Measurements from ENCODE around the gene HSPB6.
A peak's percentile ranks its signal among the peaks of the same experiment; 100 is the strongest.
"Not testable (repeated sequence)": the region's sequence is repeated elsewhere in the genome, so short reads cannot be mapped to it uniquely, and the experiment has no call there.

The HSPB6 gene

DNA sequence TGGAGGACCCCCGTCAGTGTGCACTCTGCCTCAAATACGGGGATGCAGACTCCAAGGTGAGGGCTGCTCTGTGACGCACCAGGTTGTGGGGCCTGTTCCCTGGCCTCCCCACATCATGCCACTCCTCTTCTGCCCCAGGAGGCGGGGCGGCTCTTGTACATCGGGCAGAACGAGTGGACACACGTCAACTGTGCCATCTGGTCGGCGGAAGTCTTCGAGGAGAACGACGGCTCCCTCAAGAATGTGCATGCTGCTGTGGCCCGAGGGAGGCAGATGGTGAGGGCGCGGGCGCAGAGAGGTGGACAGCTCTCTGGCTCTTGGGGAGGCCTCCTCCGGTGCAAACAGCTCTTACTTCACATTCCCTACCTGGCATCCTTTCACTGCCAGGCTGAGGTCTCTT is 27.8 kb downstream of the HSPB6 start:
- DNase-seq, result no peak

DNA sequence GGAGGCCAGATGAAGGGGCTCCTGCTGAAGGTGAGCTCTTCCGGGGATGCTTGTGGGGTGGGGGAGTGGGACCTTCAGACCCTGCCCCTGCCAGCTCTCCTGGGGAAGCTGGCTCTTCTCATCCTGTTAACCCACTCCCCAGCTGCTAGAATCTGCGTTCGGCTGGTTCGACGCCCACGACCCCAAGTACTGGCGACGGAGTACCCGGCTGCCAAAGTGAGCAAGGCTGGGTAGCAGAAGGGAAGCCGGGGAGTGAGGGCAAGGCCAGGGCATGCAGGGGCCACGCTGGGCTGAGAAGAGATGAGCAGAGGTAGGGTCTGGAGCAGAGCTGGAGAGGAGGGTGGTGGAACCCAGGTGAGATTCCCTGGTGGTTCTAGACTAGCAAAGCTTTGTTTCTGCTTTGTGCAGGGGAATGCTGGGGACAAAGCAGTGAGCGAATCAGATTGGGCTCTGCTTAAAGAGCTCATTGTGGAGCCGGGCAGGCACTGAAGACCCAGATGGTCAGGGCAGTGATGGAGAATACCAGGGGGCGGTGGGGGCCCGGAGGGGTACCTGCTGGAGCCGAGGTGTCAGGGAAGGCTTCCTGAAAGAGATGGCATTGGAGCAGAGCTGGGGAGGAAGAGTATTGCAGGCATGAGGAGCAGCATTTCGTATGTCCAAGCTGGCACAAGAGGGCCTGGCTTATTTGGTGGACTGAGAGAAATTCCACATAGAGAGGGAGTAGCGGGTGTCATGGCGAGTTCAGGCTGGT is 28.7 kb downstream of the HSPB6 start:
- DNase-seq, result no peak

DNA sequence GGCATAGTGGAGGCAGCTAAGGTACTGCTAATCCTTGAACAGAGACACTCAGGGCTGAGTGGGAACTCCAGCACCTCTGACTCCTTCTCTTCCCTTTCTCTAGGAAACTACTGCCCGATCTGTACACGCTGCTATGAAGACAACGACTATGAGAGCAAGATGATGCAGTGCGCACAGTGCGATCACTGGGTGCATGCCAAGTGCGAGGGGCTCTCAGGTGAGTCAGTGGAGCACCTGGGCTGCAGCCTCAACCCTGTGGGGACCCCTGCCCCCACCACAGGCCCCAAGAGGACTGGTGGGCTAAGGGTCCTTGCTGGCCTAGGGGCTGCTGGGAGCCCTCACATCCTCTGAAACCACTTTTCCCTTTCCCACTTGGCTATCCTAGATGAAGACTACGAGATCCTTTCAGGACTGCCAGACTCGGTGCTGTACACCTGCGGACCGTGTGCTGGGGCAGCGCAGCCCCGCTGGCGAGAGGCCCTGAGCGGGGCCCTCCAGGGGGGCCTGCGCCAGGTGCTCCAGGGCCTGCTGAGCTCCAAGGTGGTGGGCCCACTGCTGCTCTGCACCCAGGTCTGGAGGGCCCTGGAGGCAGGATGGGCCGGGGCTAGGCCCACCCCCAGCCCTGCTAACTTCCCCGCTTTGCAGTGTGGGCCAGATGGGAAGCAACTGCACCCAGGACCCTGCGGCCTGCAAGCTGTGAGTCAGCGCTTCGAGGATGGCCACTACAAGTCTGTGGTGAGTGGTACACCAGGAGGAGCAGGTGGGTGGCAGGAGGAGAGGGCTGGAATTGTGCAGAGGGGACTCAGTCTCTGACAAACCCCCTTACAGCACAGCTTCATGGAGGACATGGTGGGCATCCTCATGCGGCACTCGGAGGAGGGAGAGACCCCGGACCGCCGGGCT is 29.5 kb downstream of the HSPB6 start:
- no peak for DNase-seq

DNA sequence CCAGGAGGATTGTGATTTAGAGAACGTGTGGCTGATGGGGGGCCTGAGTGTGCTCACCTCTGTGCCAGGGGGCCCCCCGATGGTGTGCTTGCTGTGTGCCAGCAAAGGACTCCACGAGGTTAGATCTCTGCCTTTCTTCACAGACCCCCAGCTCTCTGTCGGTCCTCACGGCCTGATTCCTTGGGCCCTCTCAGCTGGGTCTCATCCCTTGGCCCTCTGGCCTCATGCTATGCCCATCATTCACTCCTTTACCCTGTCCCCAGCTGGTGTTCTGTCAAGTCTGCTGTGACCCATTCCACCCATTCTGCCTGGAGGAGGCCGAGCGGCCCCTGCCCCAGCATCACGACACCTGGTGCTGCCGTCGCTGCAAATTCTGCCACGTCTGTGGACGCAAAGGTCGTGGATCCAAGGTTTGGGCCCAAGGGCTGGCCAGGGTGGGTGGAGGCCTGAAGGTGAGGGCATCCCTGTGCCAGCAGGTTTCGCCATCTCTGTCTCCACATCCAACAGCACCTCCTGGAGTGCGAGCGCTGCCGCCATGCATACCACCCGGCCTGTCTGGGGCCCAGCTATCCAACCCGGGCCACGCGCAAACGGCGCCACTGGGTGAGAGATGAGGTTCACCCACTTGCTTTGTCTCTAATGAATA is 31.5 kb downstream of the HSPB6 start:
- no peak for DNase-seq

DNA sequence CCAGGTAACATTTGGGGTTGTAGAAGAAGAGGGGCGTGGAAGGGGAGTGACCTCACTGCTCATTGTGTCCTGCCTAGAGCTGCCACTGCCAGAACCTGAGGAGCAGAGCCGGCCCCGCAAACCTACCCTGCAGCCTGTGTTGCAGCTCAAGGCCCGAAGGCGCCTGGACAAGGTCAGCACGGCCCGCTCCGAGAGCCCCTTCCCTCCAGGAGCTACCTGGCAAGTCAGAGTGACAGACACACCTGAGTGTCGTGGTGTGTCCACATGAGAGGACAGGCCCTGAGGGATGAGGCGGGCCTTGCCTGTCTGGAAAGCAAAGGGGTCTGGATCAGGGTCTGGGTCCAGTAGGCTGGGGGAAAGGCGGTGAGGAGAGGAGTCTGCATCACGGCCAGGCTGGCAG is 32.3 kb downstream of the HSPB6 start:
- DNase-seq, result no peak

DNA sequence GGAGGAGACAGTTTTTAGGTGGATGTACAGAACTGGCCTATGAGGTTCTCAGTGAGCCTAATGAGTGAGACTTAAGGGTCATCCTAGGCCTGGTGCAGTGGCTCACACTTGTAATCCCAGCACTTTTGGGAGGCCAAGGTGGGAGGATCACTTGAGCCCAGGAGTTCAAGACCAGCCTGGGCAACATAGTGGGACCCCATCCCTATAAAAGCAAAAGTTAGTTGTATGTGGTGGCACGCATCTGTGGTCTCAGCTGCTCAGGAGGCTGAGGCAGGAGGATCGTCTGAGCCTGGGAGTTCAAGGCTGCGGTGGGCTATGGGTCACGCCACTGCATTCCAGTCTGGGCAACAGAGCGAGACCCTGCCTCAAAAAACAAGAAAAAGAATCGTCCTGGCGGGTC is 32.7 kb downstream of the HSPB6 start:
- not testable (repeated sequence) for DNase-seq

DNA sequence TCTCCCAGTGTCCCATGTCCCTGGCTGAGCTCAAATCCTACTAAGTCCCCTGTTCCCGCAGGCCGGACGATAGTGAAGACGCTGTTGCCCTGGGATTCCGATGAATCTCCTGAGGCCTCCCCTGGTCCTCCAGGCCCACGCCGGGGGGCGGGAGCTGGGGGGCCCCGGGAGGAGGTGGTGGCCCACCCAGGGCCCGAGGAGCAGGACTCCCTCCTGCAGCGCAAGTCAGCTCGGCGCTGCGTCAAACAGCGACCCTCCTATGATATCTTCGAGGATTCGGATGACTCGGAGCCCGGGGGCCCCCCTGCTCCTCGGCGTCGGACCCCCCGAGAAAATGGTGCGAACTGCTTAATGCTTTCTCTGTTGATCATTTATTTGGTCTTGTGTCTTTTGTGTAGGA is 33.2 kb downstream of the HSPB6 start:
- DNase-seq, result no peak

DNA sequence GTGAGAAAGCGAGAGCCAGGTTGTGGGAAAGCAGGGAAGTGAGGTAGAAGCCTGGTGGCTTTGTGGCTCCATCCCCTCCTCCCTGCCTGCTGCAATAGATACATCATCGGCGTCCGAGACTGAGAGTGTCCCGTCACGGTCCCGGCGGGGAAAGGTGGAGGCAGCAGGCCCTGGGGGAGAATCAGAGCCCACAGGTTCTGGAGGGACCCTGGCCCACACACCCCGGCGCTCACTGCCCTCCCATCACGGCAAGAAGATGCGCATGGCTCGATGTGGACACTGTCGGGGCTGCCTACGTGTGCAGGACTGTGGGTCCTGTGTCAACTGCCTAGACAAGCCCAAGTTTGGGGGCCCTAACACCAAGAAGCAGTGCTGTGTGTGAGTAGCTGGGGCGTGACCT is 33.9 kb downstream of the HSPB6 start:
- no peak for DNase-seq

DNA sequence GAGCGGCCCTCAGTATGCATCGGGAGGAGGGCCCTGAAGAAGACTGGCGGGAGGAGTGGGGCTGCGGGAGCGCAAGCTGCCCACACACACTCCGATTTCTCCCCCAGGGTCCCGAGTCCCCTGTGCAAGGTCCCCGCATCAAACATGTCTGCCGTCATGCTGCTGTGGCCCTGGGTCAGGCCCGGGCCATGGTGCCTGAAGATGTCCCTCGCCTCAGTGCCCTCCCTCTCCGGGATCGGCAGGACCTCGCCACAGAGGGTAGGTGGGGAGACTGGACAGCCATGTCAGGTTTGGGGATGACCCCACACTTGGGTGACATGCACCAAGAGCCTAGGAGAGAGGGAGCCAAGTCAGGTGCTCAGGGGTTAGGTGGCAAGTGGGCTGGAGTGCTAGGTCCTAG is 34.4 kb downstream of the HSPB6 start:
- DNase-seq, result no peak

DNA sequence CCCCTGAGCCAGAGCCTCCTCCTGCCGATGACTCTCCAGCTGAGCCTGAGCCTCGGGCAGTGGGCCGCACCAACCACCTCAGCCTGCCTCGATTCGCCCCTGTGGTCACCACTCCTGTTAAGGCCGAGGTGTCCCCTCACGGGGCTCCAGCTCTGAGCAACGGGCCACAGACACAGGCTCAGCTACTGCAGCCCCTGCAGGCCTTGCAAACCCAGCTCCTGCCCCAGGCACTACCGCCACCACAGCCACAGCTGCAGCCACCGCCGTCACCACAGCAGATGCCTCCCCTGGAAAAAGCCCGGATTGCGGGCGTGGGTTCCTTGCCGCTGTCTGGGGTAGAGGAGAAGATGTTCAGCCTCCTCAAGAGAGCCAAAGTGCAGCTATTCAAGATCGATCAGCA is 35.5 kb downstream of the HSPB6 start:
- DNase-seq, result no peak

DNA sequence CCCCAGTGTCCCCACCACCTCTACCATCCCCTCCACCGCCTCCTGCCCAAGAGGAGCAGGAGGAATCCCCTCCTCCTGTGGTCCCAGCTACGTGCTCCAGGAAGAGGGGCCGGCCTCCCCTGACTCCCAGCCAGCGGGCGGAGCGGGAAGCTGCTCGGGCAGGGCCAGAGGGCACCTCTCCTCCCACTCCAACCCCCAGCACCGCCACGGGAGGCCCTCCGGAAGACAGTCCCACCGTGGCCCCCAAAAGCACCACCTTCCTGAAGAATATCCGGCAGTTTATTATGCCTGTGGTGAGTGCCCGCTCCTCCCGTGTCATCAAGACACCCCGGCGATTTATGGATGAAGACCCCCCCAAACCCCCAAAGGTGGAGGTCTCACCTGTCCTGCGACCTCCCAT is 36.2 kb downstream of the HSPB6 start:
- DNase-seq, result no peak

DNA sequence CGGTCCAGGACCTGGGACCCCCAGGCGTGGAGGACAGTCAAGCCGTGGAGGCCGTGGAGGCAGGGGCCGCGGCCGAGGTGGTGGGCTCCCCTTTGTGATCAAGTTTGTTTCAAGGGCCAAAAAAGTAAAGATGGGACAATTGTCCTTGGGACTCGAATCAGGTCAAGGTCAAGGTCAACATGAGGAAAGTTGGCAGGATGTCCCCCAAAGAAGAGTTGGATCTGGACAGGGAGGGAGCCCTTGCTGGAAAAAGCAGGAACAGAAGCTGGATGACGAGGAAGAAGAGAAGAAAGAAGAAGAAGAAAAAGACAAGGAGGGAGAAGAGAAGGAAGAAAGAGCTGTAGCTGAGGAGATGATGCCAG is 36.7 kb downstream of the HSPB6 start:
- no peak for DNase-seq

DNA sequence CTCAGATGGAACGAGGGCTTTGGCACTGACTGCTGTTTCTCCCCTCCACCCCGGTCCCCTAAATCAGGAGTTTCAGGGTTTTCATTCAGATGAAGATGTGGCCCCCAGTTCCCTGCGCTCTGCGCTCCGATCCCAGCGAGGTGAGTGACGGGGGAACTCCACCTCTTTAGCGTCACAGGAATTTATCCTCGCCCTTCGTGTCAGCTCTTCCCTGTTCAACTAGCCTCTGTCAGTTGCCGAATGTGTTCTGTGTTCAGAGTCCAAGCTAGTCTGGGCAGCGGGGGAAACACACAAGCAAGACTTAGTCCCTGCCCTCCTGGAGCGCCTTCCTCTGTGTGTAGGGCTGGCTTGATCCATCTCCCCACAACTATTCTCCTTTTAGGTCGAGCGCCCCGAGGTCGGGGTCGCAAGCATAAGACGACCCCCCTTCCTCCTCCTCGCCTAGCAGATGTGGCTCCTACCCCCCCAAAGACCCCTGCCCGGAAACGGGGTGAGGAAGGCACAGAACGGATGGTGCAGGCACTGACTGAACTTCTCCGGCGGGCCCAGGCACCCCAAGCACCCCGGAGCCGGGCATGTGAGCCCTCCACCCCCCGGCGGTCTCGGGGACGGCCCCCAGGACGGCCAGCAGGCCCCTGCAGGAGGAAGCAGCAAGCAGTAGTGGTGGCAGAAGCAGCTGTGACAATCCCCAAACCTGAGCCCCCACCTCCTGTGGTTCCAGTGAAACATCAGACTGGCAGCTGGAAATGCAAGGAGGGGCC is 37.2 kb downstream of the HSPB6 start:
- DNase-seq, result no peak

DNA sequence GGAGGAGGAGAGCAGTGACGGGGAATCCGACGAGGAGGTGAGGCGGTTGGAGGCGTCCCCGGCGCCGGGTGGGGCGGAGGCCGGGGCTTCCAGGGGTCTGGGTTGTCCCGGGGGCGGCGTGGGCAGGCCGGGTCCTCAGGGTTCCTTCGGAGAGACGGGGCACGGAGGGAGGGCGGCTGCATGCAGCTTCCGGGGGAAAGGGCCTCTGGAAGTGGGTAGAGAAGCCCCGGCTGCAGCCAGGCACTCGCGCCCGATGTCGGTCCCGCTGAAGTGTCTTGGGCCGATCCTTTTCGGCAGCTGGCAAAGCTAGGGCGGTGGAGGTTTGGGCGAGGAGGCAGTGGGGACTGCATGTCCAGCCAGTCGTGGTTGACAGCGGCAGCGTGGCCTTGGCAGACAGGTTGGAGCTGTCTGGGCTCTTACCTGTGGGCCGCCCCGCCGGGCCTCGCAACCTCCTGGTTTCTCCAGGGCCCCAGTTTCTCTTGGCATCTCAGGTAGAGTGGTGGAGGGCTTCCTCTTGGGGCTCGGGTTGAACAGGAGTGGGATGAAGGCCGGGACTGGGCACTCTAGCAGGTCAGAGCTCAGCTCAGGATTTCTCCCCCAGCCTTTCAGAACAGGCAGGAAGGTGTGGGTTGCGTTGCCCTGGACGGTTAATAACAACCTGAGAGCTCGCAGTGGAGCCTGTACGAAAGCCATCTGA is 38.3 kb downstream of the HSPB6 start:
- peak in 1 of 2 experiments; percentile 9 for DNase-seq

DNA sequence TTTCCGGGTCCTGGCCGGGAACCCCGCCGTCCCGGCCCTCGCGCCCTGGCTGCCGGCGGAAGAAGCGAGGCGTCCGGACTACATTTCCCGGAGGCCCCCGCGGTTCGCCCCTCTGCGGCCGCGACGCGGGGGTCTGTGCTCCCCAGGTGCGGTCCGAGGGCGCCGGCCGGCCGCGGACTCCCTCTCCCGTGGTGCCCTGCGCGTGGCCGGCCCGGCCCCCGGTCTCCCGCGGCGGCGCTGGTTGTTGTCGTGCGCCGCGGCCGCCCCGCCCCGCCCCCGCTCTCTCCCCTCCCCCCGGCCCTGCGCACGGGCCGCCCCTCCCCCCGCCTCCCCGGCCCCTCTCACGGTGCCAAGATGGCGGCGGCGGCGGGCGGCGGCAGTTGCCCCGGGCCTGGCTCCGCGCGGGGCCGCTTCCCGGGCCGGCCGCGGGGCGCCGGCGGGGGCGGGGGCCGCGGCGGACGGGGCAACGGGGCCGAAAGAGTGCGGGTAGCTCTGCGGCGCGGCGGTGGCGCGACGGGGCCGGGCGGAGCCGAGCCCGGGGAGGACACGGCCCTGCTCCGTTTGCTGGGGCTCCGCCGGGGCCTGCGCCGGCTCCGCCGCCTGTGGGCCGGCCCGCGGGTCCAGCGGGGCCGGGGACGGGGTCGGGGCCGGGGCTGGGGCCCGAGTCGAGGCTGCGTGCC is 39.0 kb downstream of the HSPB6 start, which contains the start of gene KMT2B:
Gene KMT2B, plus strand, starts transcription at position 339 of the 680 bp plus-strand sequence. Its CDS starts 16 bp downstream, at position 355.
- no peak for DNase-seq

DNA sequence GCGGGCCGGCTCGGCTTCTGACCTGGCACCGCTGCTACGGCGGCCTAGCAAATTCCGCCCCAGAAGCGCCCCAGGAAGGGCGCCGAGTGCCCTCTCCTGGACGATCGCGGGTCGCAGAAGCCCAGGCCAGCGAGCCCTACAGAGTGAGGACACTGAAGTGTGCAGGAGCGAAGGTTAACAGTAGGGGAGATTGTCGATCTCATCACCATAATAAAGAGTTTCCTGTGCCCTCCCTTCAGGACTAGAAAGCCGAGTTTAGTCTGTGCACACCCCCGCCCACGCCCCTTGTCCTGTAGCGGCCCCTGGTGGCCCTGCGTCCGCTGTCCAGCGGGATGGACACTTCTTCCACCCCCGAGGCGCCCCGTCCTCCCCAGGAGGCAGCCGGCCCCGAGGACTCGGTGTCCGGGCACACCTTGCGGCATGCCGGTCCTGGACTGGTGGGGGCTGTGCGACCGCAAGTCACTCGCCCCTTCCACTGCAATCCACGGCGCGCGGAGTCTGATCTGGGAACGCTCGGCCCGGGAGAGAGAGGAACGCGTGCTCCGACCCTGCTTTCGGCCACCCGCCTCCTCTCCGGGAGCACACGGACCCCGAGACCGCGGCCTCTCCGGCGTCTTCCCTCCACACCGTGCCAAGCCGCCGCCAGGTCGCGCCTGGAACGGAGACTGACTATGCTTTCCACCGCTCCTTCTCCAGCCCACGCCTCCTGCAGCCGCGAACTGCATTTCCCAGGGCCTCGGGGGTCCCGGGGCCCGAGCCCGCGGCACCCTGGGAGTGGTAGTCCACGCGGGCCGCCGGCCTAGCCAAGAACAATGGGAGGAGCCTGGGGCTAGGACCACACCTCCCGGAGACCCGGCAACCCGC is 39.8 kb downstream of the HSPB6 start:
- DNase-seq, result peak; percentile 88 to 92

DNA sequence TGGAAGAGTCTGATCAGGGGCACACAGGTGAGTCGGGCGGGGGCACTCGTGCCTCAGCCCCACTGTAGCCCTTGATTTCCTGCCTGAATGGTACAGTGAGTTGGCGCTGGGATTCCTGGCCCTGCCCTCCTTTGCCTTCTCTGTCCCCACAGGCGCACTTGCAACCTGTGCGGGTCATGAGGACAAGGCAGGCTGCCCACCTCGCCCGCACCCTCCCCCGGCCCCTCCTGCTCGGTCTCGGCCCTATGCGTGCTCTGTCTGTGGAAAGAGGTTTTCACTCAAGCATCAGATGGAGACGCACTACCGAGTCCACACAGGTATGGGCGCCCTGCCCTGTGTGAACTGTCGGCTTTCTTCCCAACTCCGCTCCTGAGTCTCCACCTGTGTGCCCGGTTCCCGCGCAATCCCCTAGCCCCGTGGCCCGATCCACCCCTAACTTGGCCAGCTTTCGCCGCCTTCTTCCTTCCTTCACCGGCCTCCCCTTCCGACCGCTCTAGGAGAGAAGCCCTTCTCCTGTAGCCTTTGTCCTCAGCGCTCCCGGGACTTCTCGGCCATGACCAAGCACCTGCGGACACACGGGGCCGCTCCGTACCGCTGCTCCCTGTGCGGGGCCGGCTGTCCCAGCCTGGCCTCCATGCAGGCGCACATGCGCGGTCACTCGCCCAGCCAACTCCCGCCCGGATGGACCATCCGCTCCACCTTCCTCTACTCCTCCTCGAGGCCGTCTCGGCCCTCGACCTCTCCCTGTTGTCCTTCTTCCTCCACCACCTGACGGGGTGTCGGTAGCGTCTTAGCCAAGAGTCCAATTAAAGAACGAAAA is 40.6 kb downstream of the HSPB6 start:
- peak; percentile 43 to 68 for DNase-seq

DNA sequence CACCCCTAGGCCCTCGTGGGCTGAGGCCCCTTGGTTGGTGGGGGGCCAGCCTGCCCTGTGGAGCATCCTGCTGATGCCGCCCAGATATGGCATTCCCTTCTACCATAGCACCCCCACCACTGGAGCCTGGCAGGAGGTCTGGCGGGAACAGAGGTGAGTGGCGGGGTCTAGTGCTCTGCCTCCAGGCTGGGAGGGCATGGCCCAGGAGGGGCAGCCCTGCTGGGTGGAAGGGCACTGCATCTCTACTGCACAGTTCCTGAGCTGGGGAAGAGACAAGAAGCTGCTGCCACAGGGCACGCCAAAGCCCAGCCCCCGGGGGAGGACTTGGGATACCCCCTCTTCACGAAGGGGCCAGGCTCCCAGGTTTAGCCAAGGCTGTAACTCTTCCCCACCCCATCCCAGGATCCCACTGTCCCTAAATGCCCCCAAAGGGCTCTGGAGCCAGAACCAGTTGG is 41.4 kb downstream of the HSPB6 start:
- no peak for DNase-seq

DNA sequence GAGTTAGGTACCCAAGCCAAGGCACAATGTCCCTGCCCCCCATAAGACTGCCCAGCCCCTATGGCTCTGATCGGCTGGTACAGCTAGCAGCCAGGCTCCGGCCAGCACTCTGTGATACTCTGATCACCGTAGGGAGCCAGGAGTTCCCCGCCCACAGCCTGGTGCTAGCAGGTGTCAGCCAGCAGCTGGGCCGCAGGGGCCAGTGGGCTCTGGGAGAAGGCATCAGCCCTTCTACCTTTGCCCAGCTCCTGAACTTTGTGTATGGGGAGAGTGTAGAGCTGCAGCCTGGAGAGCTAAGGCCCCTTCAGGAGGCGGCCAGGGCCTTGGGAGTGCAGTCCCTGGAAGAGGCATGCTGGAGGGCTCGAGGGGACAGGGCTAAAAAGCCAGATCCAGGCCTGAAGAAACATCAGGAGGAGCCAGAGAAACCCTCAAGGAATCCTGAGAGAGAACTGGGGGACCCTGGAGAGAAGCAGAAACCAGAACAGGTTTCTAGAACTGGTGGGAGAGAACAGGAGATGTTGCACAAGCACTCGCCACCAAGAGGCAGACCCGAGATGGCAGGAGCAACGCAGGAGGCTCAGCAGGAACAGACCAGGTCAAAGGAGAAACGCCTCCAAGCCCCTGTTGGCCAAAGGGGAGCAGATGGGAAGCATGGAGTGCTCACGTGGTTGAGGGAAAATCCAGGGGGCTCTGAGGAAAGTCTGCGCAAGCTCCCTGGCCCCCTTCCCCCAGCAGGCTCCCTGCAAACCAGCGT is 42.1 kb downstream of the HSPB6 start:
- DNase-seq, result no peak
